Endothelial cell of umbilical vein (primary cell): ENCODE data around the gene ESF1. TPM values are rescaled to one million over a fixed set of nuclear protein-coding genes. Genes with fewer than 3 reads are reported as not detected.

ENCODE experiments used
- BruUV-seq: library from RNA; stranded (reverse); fragments of 400-500 nt; replicated peaks from 2 replicates; lab custom pipeline; 2021; lab: Mats Ljungman, UMichigan
- CTCF ChIA-PET: fragments of 300-600, 350-600 bp; sonication (Branson Sonifier 250); formaldehyde crosslinking; loops from one replicate; lab custom pipeline; 2021; ENCODE audit warnings: antibody characterized with exemption, inconsistent platforms; lab: Charles Lee
- POLR2A ChIA-PET: fragments of 300-600, 350-600 bp; sonication (Branson Sonifier 250); formaldehyde crosslinking; loops from one replicate; lab custom pipeline; 2021; ENCODE audit warnings: antibody characterized with exemption, inconsistent platforms; lab: Charles Lee
- DNase-seq: peaks from one replicate; pipeline ENCODE4 v3.0.0-alpha.2; 2011; ENCODE audit warnings: low read depth, low spot score
- FAIRE-seq: peaks from 2 replicates; lab custom pipeline; 2011; peaks lifted over from hg19 to GRCh38; lab: Jason Lieb, UNC
- H2AFZ ChIP-seq: 2 replicates; pipeline ENCODE4 v1.6.0; 2012; ENCODE audit warnings: low read depth, low read length, control low read depth, inconsistent platforms
- H3K27ac ChIP-seq: 2 replicates; pipeline ENCODE4 v1.5.1; 2011; ENCODE audit warnings: low read depth, mild to moderate bottlenecking, control low read depth, low read length, moderate library complexity; ENCODE audit not compliant: insufficient read depth
- H3K27me3 ChIP-seq, 2 experiments: 2 replicates each; pipeline versions ENCODE4 v1.6.0 to v1.6.1; 2011; ENCODE audit warnings: low read length in 2 of 2, mixed read lengths in 1 of 2; ENCODE audit not compliant: control insufficient read depth in 2 of 2, insufficient read depth in 2 of 2
- H3K36me3 ChIP-seq, 2 experiments: 2 replicates in 1 of 2; 3 replicates in 1 of 2; pipeline ENCODE4 v1.5.1; 2011; ENCODE audit warnings: low read length in 2 of 2, mild to moderate bottlenecking in 1 of 2, moderate library complexity in 1 of 2; ENCODE audit not compliant: control insufficient read depth in 2 of 2, insufficient read depth in 2 of 2; ENCODE audit errors: extremely low read depth in 1 of 2
- H3K4me1 ChIP-seq: 3 replicates; pipeline ENCODE4 v1.5.1; 2011; ENCODE audit warnings: mild to moderate bottlenecking, low read length; ENCODE audit not compliant: control insufficient read depth, insufficient read depth; ENCODE audit errors: extremely low read depth
- H3K4me2 ChIP-seq: 2 replicates; pipeline ENCODE4 v1.6.1; 2011; ENCODE audit warnings: low read length, control low read depth, mixed read lengths; ENCODE audit not compliant: insufficient read depth
- H3K4me3 ChIP-seq, 3 experiments: fragments of 200-600 bp in 1 of 3; sonication (generic), shearing (Covaris generic) in 1 of 3; replicated peaks in 1 of 3; 2 replicates each; pipeline ENCODE4 v1.5.1; 2011 to 2016; ENCODE audit warnings: control low read depth in 3 of 3, low read length in 3 of 3, mild to moderate bottlenecking in 2 of 3, inconsistent platforms in 1 of 3, low read depth in 1 of 3, moderate library complexity in 1 of 3; ENCODE audit not compliant: insufficient read depth in 1 of 3
- H3K79me2 ChIP-seq: 2 replicates; pipeline ENCODE4 v1.6.0; 2012; ENCODE audit warnings: low read length, inconsistent platforms; ENCODE audit not compliant: control insufficient read depth, insufficient read depth
- H3K9ac ChIP-seq: replicated peaks from 2 replicates; pipeline ENCODE3; 2011; ENCODE audit warnings: low read length, control low read depth; ENCODE audit not compliant: insufficient read depth; ENCODE audit errors: extremely low read depth
- H3K9me1 ChIP-seq: replicated peaks from 3 replicates; pipeline ENCODE4 v1.6.0; 2011; ENCODE audit warnings: mild to moderate bottlenecking, low read length; ENCODE audit not compliant: control insufficient read depth, insufficient read depth; ENCODE audit errors: extremely low read depth
- H3K9me3 ChIP-seq: replicated peaks from 2 replicates; pipeline ENCODE4 v1.5.1; 2012; ENCODE audit warnings: low read length, inconsistent platforms; ENCODE audit not compliant: control insufficient read depth, insufficient read depth
- H4K20me1 ChIP-seq: replicated peaks from 2 replicates; pipeline ENCODE3; 2011; ENCODE audit warnings: mild to moderate bottlenecking, low read length; ENCODE audit not compliant: control insufficient read depth, insufficient read depth; ENCODE audit errors: extremely low read depth
- FOS ChIP-seq: IDR thresholded peaks from 2 replicates; pipeline ENCODE4 v1.6.1; 2011; ENCODE audit warnings: mild to moderate bottlenecking, low read length, moderate library complexity, borderline replicate concordance; ENCODE audit not compliant: insufficient read depth
- MYC ChIP-seq: IDR thresholded peaks from one replicate; pipeline ENCODE4 v1.6.1; 2011; ENCODE audit warnings: mild to moderate bottlenecking, low read depth, low read length
- POLR2A ChIP-seq: IDR thresholded peaks from 2 replicates; pipeline ENCODE4 v1.6.1; 2012; ENCODE audit warnings: low read depth, mild to moderate bottlenecking, control low read depth, low read length
- dilution Hi-C: fragments of 300-500 bp; cut with MboI; formaldehyde crosslinking; loops from one replicate; pipeline ENCODE4 v1.15.0; 2019; ENCODE audit warnings: low sequenced_read_pairs; ENCODE audit not compliant: extremely low pct_ligation_motif_present
- intact Hi-C: fragments of 100-400 bp; cut with micrococcal nuclease; formaldehyde crosslinking; loops from one replicate; pipeline ENCODE4 v1.10.0; 2022
- polyA plus RNA-seq, 4 experiments: library from polyadenylated mRNA; depleted of rRNA in 3 of 4; stranded (reverse) in 3 of 4; unstranded in 1 of 4; fragments of >200 nt; gene quantifications; 2 replicates each; pipeline versions ENCODE4 v1.2.1 to v1.2.3, GENCODE V29; 2011 to 2012; ENCODE audit warnings: missing spikeins in 1 of 4
- total RNA-seq: library from RNA; stranded (reverse); gene quantifications from 2 replicates; pipeline ENCODE4 v1.2.3, GENCODE V29; 2021
- TF ChIP-seq, protein P1 (sequence below), 2 donors: IDR thresholded peaks; 1 replicate in 1 of 2; 2 replicates in 1 of 2; pipeline ENCODE4 v1.5.1; 2011; ENCODE audit warnings: low read length in 2 of 2, mild to moderate bottlenecking in 2 of 2, moderate library complexity in 2 of 2, control low read depth in 1 of 2, inconsistent platforms in 1 of 2, low read depth in 1 of 2; ENCODE audit not compliant: insufficient read depth in 1 of 2; ENCODE audit errors: extremely low read depth in 1 of 2

ESF1 gene
- total and polyA plus RNA-seq, 2 donors (not counting 3 experiments of a cell fraction or from before 2014, with no cell fraction given): 0.72 to 15.5 TPM

DNA sequence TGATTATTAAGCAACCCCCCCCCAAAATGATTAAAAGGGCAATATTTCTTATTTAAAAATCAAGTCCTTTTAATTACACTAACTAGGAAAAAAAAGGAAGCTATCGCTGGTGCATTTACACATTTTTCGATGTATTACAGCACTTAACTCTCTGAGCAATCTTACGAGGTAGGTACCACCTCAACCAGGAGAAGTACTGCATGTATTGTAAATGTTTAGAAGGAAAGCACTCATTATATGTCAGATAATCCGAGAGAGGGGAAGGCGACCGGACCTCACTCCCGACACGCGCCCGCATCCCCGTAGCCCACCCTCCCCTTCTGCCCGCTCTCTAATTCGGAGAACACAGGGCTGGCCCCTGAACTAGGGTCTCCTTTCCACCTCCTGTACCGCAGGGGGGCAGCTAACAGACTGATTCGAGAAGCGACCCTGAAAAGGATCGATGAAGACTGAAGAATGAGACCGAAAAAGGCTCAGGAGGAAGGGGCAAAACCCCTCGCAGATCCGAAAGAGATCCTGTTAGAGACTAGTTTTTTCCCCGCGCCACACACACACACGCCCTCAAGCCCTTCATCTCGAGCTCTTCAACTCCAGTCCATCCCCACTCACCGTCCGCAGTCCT, 337 bp downstream of the ESF1 start:
- no peaks in the 10 kb centered on the region for H3K27me3 ChIP-seq
- peaks cover 4% of the 10 kb centered on the region for H4K20me1 ChIP-seq
- no peaks in the 10 kb centered on the region for H3K9me3 ChIP-seq
- peak overlapping the region; percentile 89 for H3K9ac ChIP-seq
- H3K27ac ChIP-seq: peak overlapping the region; percentile 60
- H3K4me1 ChIP-seq: peaks cover 16% of the 10 kb centered on the region
- H3K36me3 ChIP-seq: peaks cover 7 to 14% of the 10 kb centered on the region in 2 experiments
- peak overlapping the region; percentile 79 for H3K4me2 ChIP-seq
- POLR2A ChIA-PET: interaction anchor here (0.6 to 1.2 kb wide), 3 partner anchors 9 to 145 kb away, joined by 3 to 7 read pairs (median 3); no protein-coding TSS in a partner anchor
- intact Hi-C loops: loop anchor here (2.0 kb wide), 1 partner anchor 146 kb away; the partner anchor contains the start of gene TASP1
- TF ChIP-seq, protein P1, sequence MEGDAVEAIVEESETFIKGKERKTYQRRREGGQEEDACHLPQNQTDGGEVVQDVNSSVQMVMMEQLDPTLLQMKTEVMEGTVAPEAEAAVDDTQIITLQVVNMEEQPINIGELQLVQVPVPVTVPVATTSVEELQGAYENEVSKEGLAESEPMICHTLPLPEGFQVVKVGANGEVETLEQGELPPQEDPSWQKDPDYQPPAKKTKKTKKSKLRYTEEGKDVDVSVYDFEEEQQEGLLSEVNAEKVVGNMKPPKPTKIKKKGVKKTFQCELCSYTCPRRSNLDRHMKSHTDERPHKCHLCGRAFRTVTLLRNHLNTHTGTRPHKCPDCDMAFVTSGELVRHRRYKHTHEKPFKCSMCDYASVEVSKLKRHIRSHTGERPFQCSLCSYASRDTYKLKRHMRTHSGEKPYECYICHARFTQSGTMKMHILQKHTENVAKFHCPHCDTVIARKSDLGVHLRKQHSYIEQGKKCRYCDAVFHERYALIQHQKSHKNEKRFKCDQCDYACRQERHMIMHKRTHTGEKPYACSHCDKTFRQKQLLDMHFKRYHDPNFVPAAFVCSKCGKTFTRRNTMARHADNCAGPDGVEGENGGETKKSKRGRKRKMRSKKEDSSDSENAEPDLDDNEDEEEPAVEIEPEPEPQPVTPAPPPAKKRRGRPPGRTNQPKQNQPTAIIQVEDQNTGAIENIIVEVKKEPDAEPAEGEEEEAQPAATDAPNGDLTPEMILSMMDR (IDR thresholded peaks at IDR 0.05; ENCODE audit: extremely low read depth in 1 of 2, insufficient read depth in 1 of 2, low read depth in 1 of 2, low read length in 2 of 2): no peak
- TF ChIP-seq POLR2A: peak; percentile 78
- dilution Hi-C loops: no loop called here
- no peaks in the 10 kb centered on the region for H3K9me1 ChIP-seq
- TSS peak; percentile 38 for BruUV-seq
- CTCF ChIA-PET: interaction anchor here (1.1 to 3.2 kb wide), 4 partner anchors 9 to 237 kb away, joined by 4 to 36 read pairs (median 6); no protein-coding TSS in a partner anchor
- H3K79me2 ChIP-seq: peaks cover 65% of the 10 kb centered on the region
- FAIRE-seq (no peak), DNase-seq (no peak)
- peak overlapping the region; percentile 73 for H2AFZ ChIP-seq
- peak overlapping the region; percentile 68 to 96 (median 83) for H3K4me3 ChIP-seq

DNA sequence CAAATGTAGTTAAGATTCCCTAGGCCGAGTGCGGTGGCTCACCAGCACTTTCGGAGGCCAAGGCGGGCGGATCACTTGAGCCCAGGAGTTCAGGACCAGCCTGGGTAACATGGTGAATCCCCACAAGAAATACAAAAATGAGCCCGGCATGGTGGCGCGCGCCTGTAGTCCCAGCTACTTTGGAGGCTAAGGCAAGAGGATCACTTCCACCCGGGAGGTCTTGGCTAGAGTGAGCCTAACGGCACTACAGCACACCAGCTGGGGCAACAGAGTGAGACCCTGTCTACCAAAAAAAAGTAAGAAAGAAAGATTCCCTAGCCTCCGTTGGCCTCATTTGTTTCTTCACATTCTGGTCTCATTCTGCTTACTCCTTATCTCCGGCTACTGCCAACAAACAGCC, 1.2 kb downstream of the ESF1 start:
- no peak for TF ChIP-seq FOS
- no peak for TF ChIP-seq MYC
- POLR2A ChIA-PET: no interaction called here
- peaks cover 5 to 14% of the 10 kb centered on the region in 2 experiments for H3K36me3 ChIP-seq
- peaks cover 4% of the 10 kb centered on the region for H4K20me1 ChIP-seq
- peak overlapping the region; percentile 89 for H3K9ac ChIP-seq
- no TSS peak for BruUV-seq
- intact Hi-C loops: no loop called here
- peak overlapping the region in 1 of 3 experiments; percentile 96 for H3K4me3 ChIP-seq
- no peaks in the 10 kb centered on the region for H3K9me3 ChIP-seq
- dilution Hi-C loops: no loop called here
- FAIRE-seq: no peak
- H3K79me2 ChIP-seq: peaks cover 70% of the 10 kb centered on the region
- CTCF ChIA-PET: interaction anchor here (2.0 to 3.2 kb wide), 2 partner anchors 12 to 14 kb away, joined by 6 to 36 read pairs; no protein-coding TSS in a partner anchor
- H3K27ac ChIP-seq: peak overlapping the region; percentile 4
- H2AFZ ChIP-seq: no peak overlapping the region
- H3K9me1 ChIP-seq: no peaks in the 10 kb centered on the region
- no peaks in the 10 kb centered on the region for H3K27me3 ChIP-seq
- peaks cover 16% of the 10 kb centered on the region for H3K4me1 ChIP-seq
- peak overlapping the region; percentile 79 for H3K4me2 ChIP-seq
- DNase-seq: no peak
